Stimulated activated CD4-positive, alpha-beta T cell treated with anti-CD3 and anti-CD28 coated beads, TNF-alpha, amount 100 ng/mL, for 1 hour (primary cell): ENCODE data around the gene RITA1.
"Not testable (repeated sequence)": the region's sequence is repeated elsewhere in the genome, so short reads cannot be mapped to it uniquely, and the experiment has no call there.

Source experiments
- DNase-seq, 3 donors: peaks; one replicate each; pipeline ENCODE4 v3.0.0-alpha.2; 2020; ENCODE audit warnings: low read depth in 3 of 3, low spot score in 1 of 3

The RITA1 gene

GRCh38 chr12:113185180-113186032 is at the start of gene RITA1, which contains the start of gene DDX54:
Gene RITA1 (plus strand): TSS chr12:113185721. CDS start chr12:113186747, 1,026 bp downstream.
Gene DDX54 (minus strand): TSS chr12:113185478. CDS start chr12:113185451, 27 bp downstream.
- DNase-seq = peak; percentile 51 to 74 (median 62)

GRCh38 chr12:113136128-113136989 is 49.2 kb upstream of the RITA1 start:
- peak in 2 of 3 donors; percentile 21 to 35 for DNase-seq

- no peak for DNase-seq
Observed at GRCh38 chr12:113136990-113137511, 48.5 kb upstream of the RITA1 start.

GRCh38 chr12:113137861-113138783 is 47.4 kb upstream of the RITA1 start:
- no peak for DNase-seq

GRCh38 chr12:113138826-113139225 is 46.7 kb upstream of the RITA1 start:
- no peak for DNase-seq

- DNase-seq = no peak
Observed at GRCh38 chr12:113140706-113141105, 44.8 kb upstream of the RITA1 start.

- DNase-seq = not testable (repeated sequence)
Observed at GRCh38 chr12:113141716-113142115, 43.8 kb upstream of the RITA1 start.

- no peak for DNase-seq
Observed at GRCh38 chr12:113142173-113142885, 43.2 kb upstream of the RITA1 start.

GRCh38 chr12:113142886-113143332 is 42.6 kb upstream of the RITA1 start:
- no peak for DNase-seq

GRCh38 chr12:113143959-113144358 is 41.6 kb upstream of the RITA1 start:
- no peak for DNase-seq

- DNase-seq = no peak
Observed at GRCh38 chr12:113144806-113145205, 40.7 kb upstream of the RITA1 start.

- no peak for DNase-seq
Observed at GRCh38 chr12:113145720-113146551, 39.6 kb upstream of the RITA1 start.

- no peak for DNase-seq
Observed at GRCh38 chr12:113146999-113147398, 38.5 kb upstream of the RITA1 start.

GRCh38 chr12:113149361-113150150 is 36.0 kb upstream of the RITA1 start, which contains the start of gene CFAP73:
Gene CFAP73 (plus strand): TSS chr12:113149724. CDS start chr12:113149858, 134 bp downstream.
- no peak for DNase-seq

GRCh38 chr12:113151655-113152054 is 33.9 kb upstream of the RITA1 start:
- DNase-seq = no peak

- no peak for DNase-seq
Observed at GRCh38 chr12:113152196-113152834, 33.2 kb upstream of the RITA1 start.
